Progenitor cell of endocrine pancreas (in vitro differentiated cells): ENCODE results near the gene C1RL. TPM values are rescaled to one million over a fixed set of nuclear protein-coding genes. Genes with fewer than 3 reads are reported as not detected.
"Not testable (repeated sequence)": the region's sequence is repeated elsewhere in the genome, so short reads cannot be mapped to it uniquely, and the experiment has no call there.

Source experiments
- DNase-seq: peaks from one replicate; pipeline ENCODE4 v3.0.0; 2021; ENCODE audit warnings: low spot score; ENCODE audit not compliant: unreplicated experiment
- H3K27ac Mint-ChIP-seq: 2 replicates; pipeline ENCODE4 v1.8.0; 2021; ENCODE audit warnings: mild to moderate bottlenecking, moderate library complexity, mixed read lengths
- H3K27me3 Mint-ChIP-seq: 2 replicates; pipeline ENCODE4 v1.8.0; 2021; ENCODE audit warnings: mixed read lengths
- H3K36me3 Mint-ChIP-seq: 2 replicates; pipeline ENCODE4 v1.8.0; 2022; ENCODE audit warnings: mixed read lengths; ENCODE audit not compliant: insufficient read depth
- H3K4me1 Mint-ChIP-seq: 2 replicates; pipeline ENCODE4 v1.8.0; 2021; ENCODE audit warnings: low read depth, mixed read lengths
- H3K4me3 Mint-ChIP-seq: 2 replicates; pipeline ENCODE4 v1.8.0; 2021; ENCODE audit warnings: low read depth, mild to moderate bottlenecking, moderate library complexity, mixed read lengths
- H3K9me3 Mint-ChIP-seq: 2 replicates; pipeline ENCODE4 v1.8.0; 2021; ENCODE audit warnings: low read depth, mixed read lengths
- CTCF ChIP-seq: fragments of 200-600 bp; sonication (generic); IDR thresholded peaks from one replicate; pipeline ENCODE4 v1.5.0; 2021; ENCODE audit warnings: antibody characterized with exemption, mild to moderate bottlenecking; ENCODE audit not compliant: unreplicated experiment
- total RNA-seq: library from RNA; stranded (reverse); gene quantifications from 2 replicates; pipeline ENCODE4 v1.2.1, GENCODE V29; 2021

The C1RL gene
- total RNA-seq, 1 donor from 2014 or later: 95.9 TPM

GRCh38 chr12:7054925-7055324 lies 54.1 kb downstream of the C1RL start:
- H3K27ac Mint-ChIP-seq: no peak overlapping the region
- TF ChIP-seq CTCF: no peak
- H3K4me1 Mint-ChIP-seq: peaks cover 10% of the 10 kb centered on the region
- H3K27me3 Mint-ChIP-seq: peaks cover 16% of the 10 kb centered on the region
- no peaks in the 10 kb centered on the region for H3K36me3 Mint-ChIP-seq
- DNase-seq: no peak
- no peak overlapping the region for H3K4me3 Mint-ChIP-seq
- H3K9me3 Mint-ChIP-seq: peaks cover 11% of the 10 kb centered on the region

GRCh38 chr12:7049973-7050372 lies 59.0 kb downstream of the C1RL start:
- H3K4me3 Mint-ChIP-seq, H3K36me3 Mint-ChIP-seq, DNase-seq, H3K4me1 Mint-ChIP-seq, H3K27ac Mint-ChIP-seq: not testable (repeated sequence)
- Mint-ChIP-seq H3K9me3 (peaks cover 11% of the 10 kb centered on the region), H3K27me3 (peaks cover 12% of the 10 kb centered on the region)

GRCh38 chr12:7049445-7049951 lies 59.5 kb downstream of the C1RL start:
- not testable (repeated sequence) for H3K4me3 Mint-ChIP-seq, H3K27me3 Mint-ChIP-seq, H3K4me1 Mint-ChIP-seq, H3K27ac Mint-ChIP-seq, DNase-seq, H3K36me3 Mint-ChIP-seq
- H3K9me3 Mint-ChIP-seq: peaks cover 11% of the 10 kb centered on the region

GRCh38 chr12:7047306-7047705 lies 61.7 kb downstream of the C1RL start:
- Mint-ChIP-seq H3K9me3 (peaks cover 11% of the 10 kb centered on the region), H3K36me3 (no peaks in the 10 kb centered on the region), H3K4me3 (no peak overlapping the region), H3K4me1 (no peaks in the 10 kb centered on the region), H3K27me3 (no peaks in the 10 kb centered on the region), H3K27ac (no peak overlapping the region)
- DNase-seq: no peak
- no peak for TF ChIP-seq CTCF

GRCh38 chr12:7046383-7047105 lies 62.5 kb downstream of the C1RL start:
- H3K27me3 Mint-ChIP-seq: no peaks in the 10 kb centered on the region
- H3K36me3 Mint-ChIP-seq: no peaks in the 10 kb centered on the region
- no peak for DNase-seq
- H3K4me3 Mint-ChIP-seq: no peak overlapping the region
- peaks cover 11% of the 10 kb centered on the region for H3K9me3 Mint-ChIP-seq
- no peak for TF ChIP-seq CTCF
- no peak overlapping the region for H3K27ac Mint-ChIP-seq
- H3K4me1 Mint-ChIP-seq: no peaks in the 10 kb centered on the region

- peaks cover 5% of the 10 kb centered on the region for H3K9me3 Mint-ChIP-seq
- no peaks in the 10 kb centered on the region for H3K27me3 Mint-ChIP-seq
- no peak for DNase-seq
- H3K36me3 Mint-ChIP-seq: no peaks in the 10 kb centered on the region
- no peak overlapping the region for H3K4me3 Mint-ChIP-seq
- TF ChIP-seq CTCF: no peak
- H3K27ac Mint-ChIP-seq: no peak overlapping the region
- H3K4me1 Mint-ChIP-seq: no peaks in the 10 kb centered on the region
These were observed 63.1 kb downstream of the C1RL start for GRCh38 chr12:7045913-7046312.

Other genes starting within 250 kb of the C1RL start
- 498 and 505 TPM in 2 replicates for gene TPI1, start 241.7 kb downstream of the C1RL start, total RNA-seq
- 11.7 and 15.7 TPM in 2 replicates for gene SPSB2, start 235.9 kb downstream of the C1RL start, total RNA-seq
- 20.7 and 21.5 TPM in 2 replicates for gene LRRC23, start 204.4 kb downstream of the C1RL start, total RNA-seq
- 77.9 and 79.0 TPM in 2 replicates for gene ENO2, start 194.6 kb downstream of the C1RL start, total RNA-seq
- gene ATN1, start 181.3 kb downstream of the C1RL start, total RNA-seq: 226 and 250 TPM in 2 replicates
- gene RNU7-1, start 165.4 kb downstream of the C1RL start, total RNA-seq: not detected in 2 replicates
- 268 and 277 TPM in 2 replicates for gene C12orf57, start 165.2 kb downstream of the C1RL start, total RNA-seq
- 65.4 and 70.2 TPM in 2 replicates for gene PTPN6, start 157.9 kb downstream of the C1RL start, total RNA-seq
- gene PHB2, start 138.6 kb downstream of the C1RL start, total RNA-seq: 339 and 353 TPM in 2 replicates
- 67.9 and 73.1 TPM in 2 replicates for gene EMG1, start 138.3 kb downstream of the C1RL start, total RNA-seq
- 77.9 and 81.8 TPM in 2 replicates for gene LPCAT3, start 90.7 kb downstream of the C1RL start, total RNA-seq
- 4.1 and 4.8 TPM in 2 replicates for gene C1S, start 48.5 kb downstream of the C1RL start, total RNA-seq
- gene C1R, start 16.8 kb downstream of the C1RL start, total RNA-seq: 10.2 and 10.3 TPM in 2 replicates
- 5.8 and 7.6 TPM in 2 replicates for gene RBP5, start 19.7 kb upstream of the C1RL start, total RNA-seq
- gene CLSTN3, start 21.2 kb upstream of the C1RL start, total RNA-seq: 202 and 204 TPM in 2 replicates
- 62.3 and 65.4 TPM in 2 replicates for gene PEX5, start 80.5 kb upstream of the C1RL start, total RNA-seq
- not detected in 2 replicates for gene ACSM4, start 194.9 kb upstream of the C1RL start, total RNA-seq